ENCODE measurements around the gene SYT4. TPM values are rescaled to one million over a fixed set of nuclear protein-coding genes. Genes with fewer than 3 reads are reported as not detected.

SYT4 gene
- total RNA-seq, 1 donor: under 0.01 TPM

DNA sequence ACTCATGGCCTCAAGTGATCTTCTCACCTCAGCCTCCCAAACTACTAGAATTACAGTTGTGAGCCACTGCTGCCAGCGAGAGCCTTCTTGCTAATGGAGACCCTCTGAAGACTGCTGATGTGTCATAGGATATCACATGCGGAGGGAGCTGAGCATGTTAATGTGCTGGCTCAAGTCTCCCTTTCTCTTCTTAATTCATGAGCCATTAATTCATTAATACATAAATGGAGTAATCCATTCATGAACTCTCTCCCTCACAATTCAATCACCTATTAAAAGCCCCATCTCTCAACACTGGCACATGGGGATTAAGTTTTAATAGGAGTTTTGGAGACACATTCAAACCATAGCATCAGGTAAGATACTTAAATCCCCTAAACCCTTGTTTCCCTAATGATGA, 54.8 kb downstream of the SYT4 start:
- no peak for DNase-seq (ENCODE audit: low read depth in 2 of 3, low spot score in 2 of 3)

DNA sequence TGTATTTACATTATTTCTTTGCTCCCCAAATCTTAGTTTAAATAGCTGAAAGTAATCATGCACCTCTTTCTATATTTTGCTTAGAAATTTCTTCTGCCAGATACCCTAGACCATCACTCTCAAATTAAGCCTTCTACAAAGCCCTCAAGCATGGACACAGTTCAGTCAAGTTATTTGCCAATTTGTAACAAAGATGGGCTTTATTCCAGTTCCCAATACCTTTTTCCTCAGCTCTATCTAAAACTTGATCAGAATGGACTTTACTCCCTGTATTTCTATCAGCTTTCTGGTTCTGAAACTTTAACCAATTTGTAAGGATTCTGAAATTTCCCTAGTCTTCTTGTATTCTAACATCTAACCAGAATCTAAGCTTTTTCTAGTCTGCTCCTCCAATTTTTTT, 56.6 kb downstream of the SYT4 start:
- no peak for DNase-seq (ENCODE audit: low read depth in 2 of 3, low spot score in 2 of 3)

Other genes with a start within 250 kb of the SYT4 start
- not detected for gene RIT2, start 161.8 kb downstream of the SYT4 start, total RNA-seq